ENCODE results near the gene INF2. TPM values are rescaled to one million over a fixed set of nuclear protein-coding genes. Genes with fewer than 3 reads are reported as not detected.

The INF2 gene
- total RNA-seq, 1 experiment from 2014 or later = 58.3 TPM

- H3K4me3 Mint-ChIP-seq = no peak overlapping the region
These were observed 46.1 kb upstream of the INF2 start for GRCh38 chr14:104643306-104643705.

More at GRCh38 chr14:104643306-104643705, 46.1 kb upstream of the INF2 start:
- H3K27ac ChIP-seq (ENCODE audit: insufficient read length, low read depth, low read length) = no peak overlapping the region
- H3K23me2 ChIP-seq (ENCODE audit: insufficient read length, low read depth, low read length, poor library complexity, severe bottlenecking) = no peaks in the 10 kb centered on the region
- H3K27me3 ChIP-seq (ENCODE audit: insufficient read depth, low read length) = no peaks in the 10 kb centered on the region
- no peak overlapping the region for H2AK5ac ChIP-seq (ENCODE audit: insufficient read length, low read length)
- no peaks in the 10 kb centered on the region for H3K4me1 ChIP-seq (ENCODE audit: insufficient read depth, low read length)
- H3K79me1 ChIP-seq (ENCODE audit: insufficient read depth, low read depth, low read length, poor library complexity, severe bottlenecking) = no peaks in the 10 kb centered on the region
- H3K23ac ChIP-seq (ENCODE audit: insufficient read length, low read depth, low read length) = no peak overlapping the region
- Mint-ChIP-seq H3K4me1 (peaks cover 13 to 18% of the 10 kb centered on the region in 2 experiments), H3K27ac (no peak overlapping the region), H3K36me3 (ENCODE audit: insufficient read depth in 1 of 3, low read depth in 3 of 3) (peaks cover 5 to 8% (median 5%) of the 10 kb centered on the region in 3 experiments; a peak in 5 of 7 replicates), H3K27me3 (ENCODE audit: low read depth) (peaks cover 30% of the 10 kb centered on the region), H3K9me3 (peaks cover 8 to 16% of the 10 kb centered on the region in 2 experiments)
- no peak overlapping the region for H2BK5ac ChIP-seq (ENCODE audit: insufficient read length, low read length)
- no peak overlapping the region for H2AFZ ChIP-seq (ENCODE audit: low read length)
- no peak overlapping the region for H3T11ph ChIP-seq (ENCODE audit: low read length)
- H2BK12ac ChIP-seq (ENCODE audit: insufficient read length, low read depth, low read length) = no peak overlapping the region
- no peak overlapping the region for H3K9ac ChIP-seq (ENCODE audit: extremely low read depth, insufficient read length, low read length)
- no peak overlapping the region for H3K4ac ChIP-seq (ENCODE audit: low read depth, low read length)
- no peak overlapping the region for H2BK120ac ChIP-seq (ENCODE audit: low read depth, low read length, poor library complexity, severe bottlenecking)
- TF ChIP-seq CTCF (conservative IDR thresholded peaks at IDR 0.05) = no peak
- H3K79me2 ChIP-seq (ENCODE audit: insufficient read depth, low read length) = no peaks in the 10 kb centered on the region
- no peak overlapping the region for H2BK15ac ChIP-seq (ENCODE audit: low read depth, low read length)
- WGBS (ENCODE audit: extremely low coverage, insufficient read length, low lambda C conversion rate) = no CpG with 5 or more reads among the region's 8 CpGs
- H2BK20ac ChIP-seq (ENCODE audit: low read depth, low read length, poor library complexity, severe bottlenecking) = no peak overlapping the region
- no peak overlapping the region for H4K8ac ChIP-seq (replicated peaks; ENCODE audit: insufficient read length, low read depth, low read length)
- no peak overlapping the region for H3K14ac ChIP-seq (ENCODE audit: insufficient read depth, low read length)
- DNase-seq = no peak
- H3K9me3 ChIP-seq (ENCODE audit: control insufficient read depth, low read depth, low read length) = no peaks in the 10 kb centered on the region
- no peak overlapping the region for H3K18ac ChIP-seq (ENCODE audit: insufficient read length, low read depth, low read length)
- no peak overlapping the region for H3K56ac ChIP-seq (ENCODE audit: insufficient read length, low read depth, low read length)
- H4K20me1 ChIP-seq (ENCODE audit: control insufficient read depth, insufficient read depth, insufficient read length) = no peaks in the 10 kb centered on the region
- no peak overlapping the region for H4K91ac ChIP-seq (ENCODE audit: insufficient read length, low read depth, low read length)
- no peak overlapping the region for H4K5ac ChIP-seq (ENCODE audit: insufficient read length, low read depth, low read length)
- H3K4me2 ChIP-seq (ENCODE audit: insufficient read depth, insufficient read length, low read length) = no peak overlapping the region

All from H9 (cell line).